ENCODE data around the gene MED26. TPM values are rescaled to one million over a fixed set of nuclear protein-coding genes. Genes with fewer than 3 reads are reported as not detected.
A peak's percentile ranks its signal among the peaks of the same experiment; 100 is the strongest.

MED26 gene
- total RNA-seq, 2 donors from 2014 or later: 10.8 to 11.8 TPM

- H3K27ac ChIP-seq (ENCODE audit: low read depth, low read length): no peak overlapping the region
- no peaks in the 10 kb centered on the region for H3K27me3 Mint-ChIP-seq (ENCODE audit: insufficient read depth)
- H3K9me3 ChIP-seq (ENCODE audit: control insufficient read depth, low read length): no peaks in the 10 kb centered on the region
- no peak for DNase-seq
- H3K9ac ChIP-seq (ENCODE audit: extremely low read depth, low read length, poor library complexity, severe bottlenecking): no peak overlapping the region
- peaks cover 32% of the 10 kb centered on the region for H3K4me1 Mint-ChIP-seq
- TF ChIP-seq, protein P1, sequence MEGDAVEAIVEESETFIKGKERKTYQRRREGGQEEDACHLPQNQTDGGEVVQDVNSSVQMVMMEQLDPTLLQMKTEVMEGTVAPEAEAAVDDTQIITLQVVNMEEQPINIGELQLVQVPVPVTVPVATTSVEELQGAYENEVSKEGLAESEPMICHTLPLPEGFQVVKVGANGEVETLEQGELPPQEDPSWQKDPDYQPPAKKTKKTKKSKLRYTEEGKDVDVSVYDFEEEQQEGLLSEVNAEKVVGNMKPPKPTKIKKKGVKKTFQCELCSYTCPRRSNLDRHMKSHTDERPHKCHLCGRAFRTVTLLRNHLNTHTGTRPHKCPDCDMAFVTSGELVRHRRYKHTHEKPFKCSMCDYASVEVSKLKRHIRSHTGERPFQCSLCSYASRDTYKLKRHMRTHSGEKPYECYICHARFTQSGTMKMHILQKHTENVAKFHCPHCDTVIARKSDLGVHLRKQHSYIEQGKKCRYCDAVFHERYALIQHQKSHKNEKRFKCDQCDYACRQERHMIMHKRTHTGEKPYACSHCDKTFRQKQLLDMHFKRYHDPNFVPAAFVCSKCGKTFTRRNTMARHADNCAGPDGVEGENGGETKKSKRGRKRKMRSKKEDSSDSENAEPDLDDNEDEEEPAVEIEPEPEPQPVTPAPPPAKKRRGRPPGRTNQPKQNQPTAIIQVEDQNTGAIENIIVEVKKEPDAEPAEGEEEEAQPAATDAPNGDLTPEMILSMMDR (conservative IDR thresholded peaks at IDR 0.05): no peak
- H3K4me3 Mint-ChIP-seq: no peak overlapping the region
- peaks cover 24% of the 10 kb centered on the region for H3K36me3 ChIP-seq (ENCODE audit: control insufficient read depth, insufficient read depth, low read length)
- H3K4me1 ChIP-seq (ENCODE audit: control insufficient read depth, insufficient read depth, low read length): peaks cover 4% of the 10 kb centered on the region
- no peaks in the 10 kb centered on the region for H3K27me3 ChIP-seq (ENCODE audit: control insufficient read depth, insufficient read depth, low read length, poor library complexity, severe bottlenecking)
- H3K9me3 Mint-ChIP-seq: no peaks in the 10 kb centered on the region
- H3K4me3 ChIP-seq (ENCODE audit: low read length): no peak overlapping the region
- H3K27ac Mint-ChIP-seq: peak overlapping the region; percentile 76
- H3K36me3 Mint-ChIP-seq (ENCODE audit: low read depth): peaks cover 6% of the 10 kb centered on the region
- WGBS, 2 experiments (ENCODE audit: insufficient coverage in 1 of 2, insufficient read length in 1 of 2): 93 to 98% methylated on average over 9 to 10 of the region's 10 CpGs
Observed at GRCh38 chr19:16624236-16624635, 3.8 kb downstream of the MED26 start.

DNA sequence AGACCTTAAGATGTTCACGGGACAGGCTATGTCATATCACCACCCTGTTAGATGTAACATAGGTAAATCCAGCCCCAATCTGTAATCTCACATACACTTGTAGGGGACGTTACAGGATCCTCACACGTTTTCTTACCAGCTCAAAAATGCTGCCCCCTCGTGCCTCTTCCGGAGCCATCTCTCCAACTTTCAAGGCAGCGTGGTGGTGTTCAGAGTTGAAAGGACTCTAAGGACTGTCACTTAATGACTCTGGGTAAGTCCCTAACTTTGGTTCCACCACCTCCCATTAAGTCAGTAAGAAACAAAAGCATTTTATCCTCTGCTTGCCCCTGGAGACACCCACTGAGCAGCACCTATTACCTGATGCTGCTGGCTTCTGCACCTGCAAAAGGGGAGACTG is 4.4 kb downstream of the MED26 start:
- no peak for DNase-seq
- no peak overlapping the region for H3K4me3 Mint-ChIP-seq

DNA sequence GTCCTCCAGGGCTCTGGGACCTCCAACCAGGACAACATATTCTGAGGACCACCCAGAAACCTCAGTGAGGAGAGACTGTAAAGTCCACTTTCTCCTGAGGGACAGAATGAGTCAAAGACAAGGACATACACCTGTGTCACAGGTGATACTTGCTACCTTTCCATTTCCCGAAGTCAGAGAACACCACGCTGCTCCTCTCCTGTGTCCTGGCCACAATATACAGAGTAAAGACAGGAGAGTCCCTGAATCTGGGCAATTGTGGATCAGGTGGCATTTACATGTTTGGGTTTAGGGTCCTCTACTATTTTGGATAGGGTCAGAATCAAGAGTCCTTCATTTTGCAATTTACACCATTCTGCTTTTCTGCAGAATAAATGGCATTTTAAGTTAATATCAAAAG is 4.9 kb downstream of the MED26 start:
- peaks cover 24% of the 10 kb centered on the region for H3K36me3 ChIP-seq (ENCODE audit: control insufficient read depth, insufficient read depth, low read length)
- TF ChIP-seq, protein P1 (conservative IDR thresholded peaks at IDR 0.05): no peak
- Mint-ChIP-seq H3K27ac (no peak overlapping the region), H3K4me1 (peaks cover 37% of the 10 kb centered on the region), H3K36me3 (ENCODE audit: low read depth) (peaks cover 6% of the 10 kb centered on the region), H3K4me3 (no peak overlapping the region), H3K9me3 (no peaks in the 10 kb centered on the region), H3K27me3 (ENCODE audit: insufficient read depth) (no peaks in the 10 kb centered on the region)
- 91% methylated on average over 2 of the region's 2 CpGs for WGBS, 2 experiments (ENCODE audit: insufficient coverage in 1 of 2, insufficient read length in 1 of 2)
- H3K9me3 ChIP-seq (ENCODE audit: control insufficient read depth, low read length): no peaks in the 10 kb centered on the region
- no peak for DNase-seq
- H3K4me1 ChIP-seq (ENCODE audit: control insufficient read depth, insufficient read depth, low read length): peaks cover 2% of the 10 kb centered on the region
- H3K27ac ChIP-seq (ENCODE audit: low read depth, low read length): no peak overlapping the region
- H3K27me3 ChIP-seq (ENCODE audit: control insufficient read depth, insufficient read depth, low read length, poor library complexity, severe bottlenecking): no peaks in the 10 kb centered on the region
- H3K4me3 ChIP-seq (ENCODE audit: low read length): no peak overlapping the region
- no peak overlapping the region for H3K9ac ChIP-seq (ENCODE audit: extremely low read depth, low read length, poor library complexity, severe bottlenecking)

More for the DNA sequence above, 4.4 kb downstream of the MED26 start:
- Histone ChIP-seq H3K9ac (ENCODE audit: extremely low read depth, low read length, poor library complexity, severe bottlenecking) (no peak overlapping the region), H3K27ac (ENCODE audit: low read depth, low read length) (no peak overlapping the region), H3K36me3 (ENCODE audit: control insufficient read depth, insufficient read depth, low read length) (peaks cover 24% of the 10 kb centered on the region), H3K27me3 (ENCODE audit: control insufficient read depth, insufficient read depth, low read length, poor library complexity, severe bottlenecking) (no peaks in the 10 kb centered on the region), H3K4me1 (ENCODE audit: control insufficient read depth, insufficient read depth, low read length) (peaks cover 2% of the 10 kb centered on the region), H3K9me3 (ENCODE audit: control insufficient read depth, low read length) (no peaks in the 10 kb centered on the region), H3K4me3 (ENCODE audit: low read length) (no peak overlapping the region)
- WGBS, 2 experiments (ENCODE audit: insufficient coverage in 1 of 2, insufficient read length in 1 of 2): 94 to 96% methylated on average over 6 of the region's 6 CpGs
- Mint-ChIP-seq H3K27ac (peak overlapping the region; percentile 64), H3K36me3 (ENCODE audit: low read depth) (peaks cover 6% of the 10 kb centered on the region), H3K9me3 (no peaks in the 10 kb centered on the region), H3K27me3 (ENCODE audit: insufficient read depth) (no peaks in the 10 kb centered on the region), H3K4me1 (peaks cover 35% of the 10 kb centered on the region)
- TF ChIP-seq, protein P1 (conservative IDR thresholded peaks at IDR 0.05): no peak

All from endodermal cell (in vitro differentiated cells).